Heart left ventricle (tissue), 16 donors: Measurements from ENCODE around the gene IGSF8. TPM values are rescaled to one million over a fixed set of nuclear protein-coding genes. Genes with fewer than 3 reads are reported as not detected.
A peak's percentile ranks its signal among the peaks of the same experiment; 100 is the strongest.

Source experiments
- ATAC-seq, 4 donors: fragments of 200-7000 bp; cut with Tn5 transposase; one replicate each; pipeline ENCODE4 v1.9.1; 2020 to 2022; ENCODE audit warnings: moderate library complexity in 4 of 4, mild to moderate bottlenecking in 3 of 4, moderate number of reproducible peaks in 1 of 4
- DNase-seq, 5 donors: peaks; one replicate each; pipeline ENCODE4 v3.0.0-alpha.2; 2020
- H3K27ac ChIP-seq, 12 donors: fragments of 200-600 bp; sonication (generic) in 4 of 12; one replicate each; pipeline versions ENCODE4 v1.5.0 to v1.8.0; 2016 to 2022; ENCODE audit warnings: mild to moderate bottlenecking in 2 of 12
- H3K27me3 ChIP-seq, 9 donors: fragments of 200-600 bp; sonication (generic) in 2 of 9; one replicate each; pipeline versions ENCODE4 v1.5.1 to v1.8.0; 2016 to 2022; ENCODE audit warnings: mild to moderate bottlenecking in 3 of 9
- H3K36me3 ChIP-seq, 9 donors: fragments of 200-600 bp; sonication (generic) in 2 of 9; one replicate each; pipeline versions ENCODE4 v1.5.0 to v1.8.0; 2018 to 2022; ENCODE audit warnings: mild to moderate bottlenecking in 2 of 9
- H3K4me1 ChIP-seq, 12 donors: fragments of 200-600 bp; sonication (generic) in 4 of 12; one replicate each; pipeline versions ENCODE4 v1.5.0 to v1.8.0; 2016 to 2022; ENCODE audit warnings: mild to moderate bottlenecking in 3 of 12
- H3K4me3 ChIP-seq, 12 donors: fragments of 200-600 bp; sonication (generic) in 4 of 12; one replicate each; pipeline versions ENCODE4 v1.5.0 to v1.8.0; 2017 to 2022; ENCODE audit warnings: mild to moderate bottlenecking in 9 of 12, moderate library complexity in 4 of 12
- H3K9me3 ChIP-seq, 12 donors: fragments of 200-600 bp; sonication (generic) in 4 of 12; one replicate each; pipeline versions ENCODE4 v1.5.0 to v1.8.0; 2016 to 2022; ENCODE audit warnings: mild to moderate bottlenecking in 1 of 12
- POLR2A ChIP-seq, 2 donors: fragments of 450-650 bp; IDR thresholded peaks; one replicate each; pipeline ENCODE4 v1.6.1; 2017; ENCODE audit warnings: antibody characterized with exemption in 2 of 2, mild to moderate bottlenecking in 2 of 2, moderate library complexity in 2 of 2
- WGBS, 4 donors: extraction: QIAGEN DNeasy Blood & Tissue Kit in 2 of 4; methylation state at CpG; one replicate each; pipeline versions ENCODE4 v1.1.5 to v1.1.7; 2013 to 2018; 5-methylcytosine and 5-hydroxymethylcytosine counted together
- intact Hi-C, 10 donors: fragments of 100-400 bp; cut with DNase I; formaldehyde crosslinking; loops; one replicate each; pipeline versions ENCODE4 v1.11.1 to v1.14.2; 2022
- polyA plus RNA-seq, 2 donors: library from polyadenylated mRNA; stranded (reverse); fragments of 200-250 nt; gene quantifications; one replicate each; pipeline ENCODE4 v1.2.3, GENCODE V29; 2013
- total RNA-seq, 9 donors: library from RNA; depleted of rRNA in 2 of 9; stranded (reverse); fragments of >200 nt in 2 of 9; fragmentation: NEBNext Ultra II Directional in 3 of 9; extraction: Animal tissue kit (Norgen Biotek cat#: 25700) in 3 of 9; gene quantifications; one replicate each; pipeline versions ENCODE4 v1.1.0 to v1.2.4, GENCODE V29; 2016 to 2023
- TF ChIP-seq, protein P1 (sequence below), 12 donors: fragments of 200-600 bp; sonication (generic) in 4 of 12; IDR thresholded peaks; one replicate each; pipeline versions ENCODE4 v1.5.0 to v1.8.0; 2018 to 2022; ENCODE audit warnings: antibody characterized with exemption in 12 of 12, mild to moderate bottlenecking in 5 of 12
- donor health status: ischemic (EF 13 %, LVEDD 7.1; RV severe dilation, severe dysfunction).
- donor health status: healthy with polysubstance abuse.
- donor health status: DM: no; HTN: yes; CAD: no.
- donor health status: DM: no; HTN: no; CAD: no.
- donor health status: ischemic (EF 25% LVEDD 6.9; RV normal size, moderate dysfunction).
- donor health status: ischemic (EF 25% LVEDD 5.7; RV mildly dilated, moderate dysfunction).
- donor health status: healthy.
- donor health status: DM: yes; HTN: yes; CAD: no.
- donor health status: ischemic (EF 35%, LVEDD 5.7; RV mildly dilated, moderate dysfunction).
- donor health status: nonischemic (EF 11% LVEDD 7.7; RV severe dilation, severe dysfunction).
- donor health status: DM: yes; HTN: yes; CAD: no.
- donor health status: PGD.
- donor health status: ischemic (EF 29% LVEDD 5.4; RV normal size, mild dysfunction).
- donor health status: nonischemic (EF 23%, LVEDD 6.1; RV moderate dilation, normal function).

The IGSF8 gene
- total and polyA plus RNA-seq, 11 donors, result 15.0 to 49.3 (median 24.8) TPM

GRCh38 chr1:160078512-160079195, 19.8 kb downstream of the IGSF8 start:
- DNase-seq (no peak), ATAC-seq (peak in 2 of 4 donors; percentile 33 to 48)
- TF ChIP-seq, protein P1, sequence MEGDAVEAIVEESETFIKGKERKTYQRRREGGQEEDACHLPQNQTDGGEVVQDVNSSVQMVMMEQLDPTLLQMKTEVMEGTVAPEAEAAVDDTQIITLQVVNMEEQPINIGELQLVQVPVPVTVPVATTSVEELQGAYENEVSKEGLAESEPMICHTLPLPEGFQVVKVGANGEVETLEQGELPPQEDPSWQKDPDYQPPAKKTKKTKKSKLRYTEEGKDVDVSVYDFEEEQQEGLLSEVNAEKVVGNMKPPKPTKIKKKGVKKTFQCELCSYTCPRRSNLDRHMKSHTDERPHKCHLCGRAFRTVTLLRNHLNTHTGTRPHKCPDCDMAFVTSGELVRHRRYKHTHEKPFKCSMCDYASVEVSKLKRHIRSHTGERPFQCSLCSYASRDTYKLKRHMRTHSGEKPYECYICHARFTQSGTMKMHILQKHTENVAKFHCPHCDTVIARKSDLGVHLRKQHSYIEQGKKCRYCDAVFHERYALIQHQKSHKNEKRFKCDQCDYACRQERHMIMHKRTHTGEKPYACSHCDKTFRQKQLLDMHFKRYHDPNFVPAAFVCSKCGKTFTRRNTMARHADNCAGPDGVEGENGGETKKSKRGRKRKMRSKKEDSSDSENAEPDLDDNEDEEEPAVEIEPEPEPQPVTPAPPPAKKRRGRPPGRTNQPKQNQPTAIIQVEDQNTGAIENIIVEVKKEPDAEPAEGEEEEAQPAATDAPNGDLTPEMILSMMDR (IDR thresholded peaks at IDR 0.05), result peak; percentile 36 to 86 (median 57)
- TF ChIP-seq POLR2A (IDR thresholded peaks at IDR 0.05), result no peak
- H3K27ac ChIP-seq, result no peak overlapping the region
- no peaks in the 10 kb centered on the region for H3K36me3 ChIP-seq
- no peak overlapping the region for H3K4me3 ChIP-seq
- H3K4me1 ChIP-seq, result peaks cover 0 to 37% (median under 1%) of the 10 kb centered on the region in 12 donors
- peaks cover 0 to 61% (median 29%) of the 10 kb centered on the region in 9 donors for H3K27me3 ChIP-seq
- intact Hi-C loops, result no loop called here
- 20 to 25% (median 22%) methylated on average over 8 of the region's 8 CpGs for WGBS, 4 donors
- no peaks in the 10 kb centered on the region for H3K9me3 ChIP-seq

GRCh38 chr1:160077486-160077885, 20.9 kb downstream of the IGSF8 start:
- TF ChIP-seq, protein P1 (IDR thresholded peaks at IDR 0.05), result no peak
- TF ChIP-seq POLR2A (IDR thresholded peaks at IDR 0.05), result no peak
- H3K9me3 ChIP-seq, result no peaks in the 10 kb centered on the region
- ATAC-seq, result no peak
- intact Hi-C loops, result no loop called here
- H3K4me3 ChIP-seq, result no peak overlapping the region
- peaks cover 0 to 49% (median 29%) of the 10 kb centered on the region in 9 donors for H3K27me3 ChIP-seq
- DNase-seq, result no peak
- H3K36me3 ChIP-seq, result no peaks in the 10 kb centered on the region
- H3K4me1 ChIP-seq, result peaks cover 0 to 34% (median 0%) of the 10 kb centered on the region in 12 donors
- peak overlapping the region in 1 of 12 donors; percentile 80 for H3K27ac ChIP-seq

- ATAC-seq (no peak), DNase-seq (no peak)
- Histone ChIP-seq H3K9me3 (no peaks in the 10 kb centered on the region), H3K4me1 (peaks cover 0 to 34% (median 0%) of the 10 kb centered on the region in 12 donors), H3K36me3 (no peaks in the 10 kb centered on the region), H3K27ac (peak overlapping the region in 1 of 12 donors; percentile 80), H3K27me3 (peaks cover 0 to 37% (median 24%) of the 10 kb centered on the region in 9 donors), H3K4me3 (no peak overlapping the region)
- 81 to 83% (median 82%) methylated on average over 3 of the region's 3 CpGs for WGBS, 4 donors
- intact Hi-C loops, result no loop called here
- no peak for TF ChIP-seq POLR2A (IDR thresholded peaks at IDR 0.05)
- TF ChIP-seq, protein P1 (IDR thresholded peaks at IDR 0.05), result no peak
Measured at GRCh38 chr1:160076295-160076694, 22.1 kb downstream of the IGSF8 start.

DNA sequence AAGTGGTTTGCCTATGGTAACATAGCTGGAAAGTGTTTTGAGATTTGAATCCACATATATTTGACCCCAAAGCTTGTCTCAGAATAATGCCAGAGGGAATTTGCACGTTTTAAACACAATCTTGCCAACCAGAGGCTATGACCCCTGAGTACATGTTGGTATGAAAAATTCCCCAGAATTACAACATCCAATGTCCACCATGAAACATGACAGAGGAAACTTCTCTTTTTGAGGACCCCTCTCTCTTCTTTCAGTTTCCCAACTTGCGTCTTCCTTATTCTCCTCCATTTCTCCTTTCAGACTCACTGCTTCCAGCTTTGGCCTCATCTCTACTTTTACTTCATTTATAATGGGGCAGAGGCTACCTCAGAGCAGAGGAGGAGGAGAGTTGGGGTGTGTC, 22.6 kb downstream of the IGSF8 start:
- ATAC-seq (no peak), DNase-seq (no peak)
- TF ChIP-seq, protein P1 (IDR thresholded peaks at IDR 0.05), result no peak
- TF ChIP-seq POLR2A (IDR thresholded peaks at IDR 0.05), result no peak
- no peaks in the 10 kb centered on the region for H3K9me3 ChIP-seq
- peak overlapping the region in 1 of 12 donors; percentile 80 for H3K27ac ChIP-seq
- H3K4me3 ChIP-seq, result no peak overlapping the region
- H3K36me3 ChIP-seq, result no peaks in the 10 kb centered on the region
- H3K27me3 ChIP-seq, result peaks cover 0 to 33% (median 20%) of the 10 kb centered on the region in 9 donors
- intact Hi-C loops, result no loop called here
- H3K4me1 ChIP-seq, result peaks cover 0 to 37% (median 2%) of the 10 kb centered on the region in 12 donors
- 54 to 64% (median 59%) methylated on average over 2 of the region's 2 CpGs for WGBS, 4 donors
